Inflammatory macrophage treated with lipopolysaccharide for 1 hour (primary cell): ENCODE measurements around the gene TMEM120B.

Experiments used
- DNase-seq, 2 donors: peaks; one replicate each; pipeline ENCODE4 v3.0.0-alpha.2; 2020 to 2022

The TMEM120B gene

DNA sequence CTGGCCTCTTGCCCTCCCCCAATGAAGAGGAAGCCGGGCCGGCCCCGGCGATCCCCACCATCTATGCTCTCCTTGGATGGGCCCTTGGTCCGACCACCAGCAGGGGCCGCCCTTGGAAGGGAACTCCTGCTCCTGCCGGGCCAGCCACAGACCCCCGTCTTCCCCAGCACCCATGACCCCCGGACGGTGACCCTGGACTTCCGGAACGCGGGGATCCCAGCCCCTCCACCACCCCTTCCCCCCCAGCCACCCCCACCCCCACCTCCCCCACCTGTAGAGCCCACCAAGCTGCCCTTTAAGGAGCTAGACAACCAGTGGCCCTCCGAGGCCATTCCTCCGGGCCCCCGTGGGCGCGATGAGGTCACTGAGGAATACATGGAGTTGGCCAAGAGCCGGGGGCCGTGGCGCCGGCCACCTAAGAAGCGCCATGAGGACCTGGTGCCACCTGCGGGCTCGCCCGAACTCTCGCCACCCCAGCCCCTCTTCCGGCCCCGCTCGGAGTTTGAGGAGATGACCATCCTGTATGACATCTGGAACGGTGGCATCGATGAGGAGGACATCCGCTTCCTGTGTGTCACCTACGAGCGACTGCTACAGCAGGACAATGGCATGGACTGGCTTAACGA, 110.7 kb downstream of the TMEM120B start:
- no peak for DNase-seq

DNA sequence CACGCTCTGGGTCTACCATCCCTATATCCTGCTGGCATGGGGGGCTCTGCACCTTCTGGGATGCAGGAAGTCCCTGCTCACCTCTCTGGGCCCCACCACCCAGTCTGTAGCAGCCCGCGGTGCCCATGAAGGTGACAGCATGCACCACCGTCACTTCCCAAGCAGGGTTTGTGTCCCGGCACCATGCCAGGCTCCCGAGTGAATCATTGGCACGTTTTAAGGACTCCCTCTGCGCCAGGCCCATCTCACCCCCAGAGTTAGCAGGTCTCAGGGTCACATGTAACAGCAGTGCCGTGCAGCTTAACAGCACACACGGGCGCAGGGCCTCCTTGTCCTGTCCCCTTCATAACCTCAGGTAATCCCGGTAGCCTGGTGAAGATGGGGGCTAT, 111.2 kb downstream of the TMEM120B start:
- no peak for DNase-seq

DNA sequence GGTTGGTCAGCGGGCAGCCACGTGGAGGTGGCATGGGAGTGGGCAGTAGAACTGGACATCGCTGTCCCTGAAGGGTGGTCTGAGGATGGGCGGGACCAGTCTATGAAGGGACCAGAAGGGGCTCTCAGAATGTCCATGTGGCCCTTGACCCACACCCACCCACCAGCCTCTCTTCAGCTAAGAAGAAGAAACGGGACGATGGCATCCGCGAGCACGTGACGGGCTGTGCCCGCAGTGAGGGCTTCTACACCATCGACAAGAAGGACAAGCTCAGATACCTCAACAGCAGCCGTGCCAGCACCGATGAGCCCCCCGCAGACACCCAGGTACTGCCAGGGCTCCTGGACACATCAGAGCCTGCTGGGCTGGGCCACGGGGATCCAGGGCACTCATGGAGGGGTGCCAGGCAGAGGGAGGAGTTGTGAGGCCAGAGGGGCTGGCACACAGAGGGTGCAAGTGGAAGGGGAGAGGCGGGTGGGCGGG, 112.5 kb downstream of the TMEM120B start:
- no peak for DNase-seq

DNA sequence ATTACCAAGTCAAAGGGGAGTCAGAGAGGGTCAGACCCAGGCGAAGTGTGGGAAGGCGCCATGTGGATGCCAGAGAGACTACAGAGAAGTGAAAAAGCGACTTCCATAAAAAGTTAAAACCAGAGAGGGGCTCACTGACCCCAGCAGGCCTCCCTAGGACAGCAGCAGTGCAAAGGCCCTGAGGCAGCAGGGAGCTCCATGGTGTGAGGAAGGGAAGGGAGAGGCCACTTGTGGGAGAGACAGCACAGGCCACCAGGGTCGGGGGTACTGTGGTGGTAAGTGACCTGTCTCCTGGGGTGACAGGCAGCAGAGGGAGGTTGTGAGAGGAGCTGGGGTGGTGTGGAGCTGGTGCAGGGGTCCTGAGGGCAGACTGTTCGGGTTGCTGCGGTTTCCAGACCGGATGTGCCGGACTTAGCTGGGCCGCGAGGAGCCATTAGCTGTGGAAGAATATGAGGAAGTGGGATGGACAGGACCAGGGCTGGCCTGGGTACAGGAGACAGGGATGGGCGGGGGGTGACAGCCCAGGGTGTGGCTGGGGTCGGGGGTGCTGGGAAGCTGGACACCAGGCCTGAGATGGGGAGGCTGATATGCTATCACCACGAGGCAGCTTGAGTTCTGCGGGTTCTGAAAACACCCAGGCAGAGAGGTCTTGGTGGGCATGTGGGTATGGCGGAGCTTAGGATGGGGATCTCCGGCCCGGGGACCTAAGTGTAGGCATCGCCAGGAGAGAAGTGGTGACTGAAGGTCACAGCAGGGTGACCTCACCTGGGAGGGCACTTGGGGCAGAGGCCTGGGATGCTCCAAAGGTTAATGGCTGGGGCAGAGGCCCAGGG, 114.0 kb downstream of the TMEM120B start:
- DNase-seq, result no peak

DNA sequence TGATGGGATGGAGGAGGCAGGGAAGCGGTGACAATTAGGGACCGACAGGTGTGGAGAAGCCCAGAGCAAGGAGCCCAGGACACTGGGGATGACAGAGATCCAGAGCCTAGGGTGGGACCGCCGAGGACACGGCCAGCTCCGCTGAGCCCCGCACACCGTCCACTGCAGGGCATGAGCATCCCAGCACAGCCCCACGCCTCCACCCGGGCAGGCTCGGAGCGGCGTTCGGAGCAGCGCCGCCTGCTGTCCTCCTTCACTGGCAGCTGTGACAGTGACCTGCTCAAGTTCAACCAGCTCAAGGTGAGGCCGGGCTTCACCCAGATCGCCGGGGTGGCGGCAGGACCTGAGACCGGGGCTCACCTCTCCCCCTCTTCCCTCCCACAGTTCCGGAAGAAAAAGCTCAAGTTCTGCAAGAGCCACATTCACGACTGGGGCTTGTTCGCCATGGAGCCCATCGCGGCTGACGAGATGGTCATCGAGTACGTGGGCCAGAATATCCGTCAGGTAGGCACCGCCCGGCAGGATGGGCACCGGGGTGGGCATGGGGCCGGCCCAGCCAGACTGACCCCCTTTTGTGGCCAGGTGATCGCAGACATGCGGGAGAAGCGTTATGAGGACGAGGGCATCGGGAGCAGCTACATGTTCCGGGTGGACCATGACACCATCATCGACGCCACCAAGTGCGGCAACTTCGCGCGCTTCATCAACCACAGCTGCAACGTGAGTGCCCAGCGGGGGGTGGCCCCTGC, 115.0 kb downstream of the TMEM120B start:
- no peak for DNase-seq

DNA sequence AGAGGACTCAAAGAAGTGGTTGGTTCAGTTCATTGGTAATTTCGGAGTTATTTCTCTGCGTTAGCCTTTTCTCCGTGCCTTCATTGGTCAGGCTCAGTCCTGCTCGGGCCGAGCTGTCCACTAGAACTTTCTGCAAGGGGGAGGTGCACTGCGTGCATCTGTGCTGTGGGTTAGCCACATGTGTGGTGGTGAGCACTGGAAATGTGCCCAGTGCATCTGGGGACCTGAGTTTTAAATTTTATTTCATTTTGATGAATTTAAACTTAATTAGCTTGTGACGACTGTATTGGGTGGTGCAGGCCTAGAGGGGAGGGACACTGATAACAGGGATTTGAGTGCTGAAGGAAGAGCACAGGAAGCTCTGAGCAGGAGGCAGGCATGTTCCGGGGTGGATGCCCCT, 115.8 kb downstream of the TMEM120B start:
- DNase-seq, result no peak

DNA sequence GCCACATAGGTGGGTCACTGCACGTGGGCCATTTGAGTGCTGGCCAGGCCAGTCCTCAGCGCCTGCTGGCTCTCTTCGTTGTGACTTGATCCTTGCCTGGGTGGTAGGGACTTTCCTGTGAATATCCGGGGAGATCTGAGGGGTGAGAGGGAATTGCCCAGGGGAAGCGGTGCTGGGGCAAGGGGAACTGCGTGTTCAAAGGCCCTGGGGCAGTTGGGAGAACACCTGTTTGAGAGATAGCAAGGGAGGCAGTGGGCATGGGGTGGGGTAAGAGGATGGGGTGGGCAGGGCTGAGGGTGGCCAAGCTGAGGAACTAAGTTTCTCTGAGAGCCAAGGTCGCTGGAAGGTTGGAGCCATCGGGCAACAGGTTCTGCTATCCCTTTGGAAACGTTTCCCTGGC, 116.3 kb downstream of the TMEM120B start:
- no peak for DNase-seq

DNA sequence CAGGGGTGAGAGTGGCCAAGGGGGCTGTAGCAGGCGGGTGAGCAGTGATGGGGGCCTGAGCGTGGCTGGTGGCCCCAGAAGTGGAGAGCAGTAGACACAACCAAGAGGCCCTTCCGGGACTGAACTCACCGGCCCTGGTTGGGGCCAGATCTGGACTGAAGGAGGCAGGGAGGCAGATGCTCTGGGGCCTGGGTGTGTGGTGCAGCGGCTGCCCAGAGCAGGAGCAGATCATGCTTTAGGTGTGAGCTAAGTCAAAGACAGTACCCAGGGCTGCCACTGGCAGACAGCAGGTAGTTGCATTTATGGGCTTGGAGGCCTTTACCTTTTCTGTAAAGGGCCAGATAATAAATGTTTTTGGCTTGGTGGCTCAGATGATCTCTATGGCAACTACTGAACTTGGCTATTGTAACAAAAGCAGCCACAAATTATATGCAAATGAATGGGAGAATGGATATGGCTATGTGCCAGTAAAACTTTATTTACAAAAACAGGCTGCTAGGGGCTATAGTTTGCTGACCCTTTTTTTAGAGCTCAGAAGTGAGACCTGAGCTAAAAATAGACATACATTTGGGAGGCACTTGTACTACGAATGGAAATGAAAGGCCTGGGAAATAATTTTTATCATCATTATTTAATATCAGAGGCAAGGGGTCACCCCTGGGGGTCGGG, 116.8 kb downstream of the TMEM120B start:
- DNase-seq, result no peak

DNA sequence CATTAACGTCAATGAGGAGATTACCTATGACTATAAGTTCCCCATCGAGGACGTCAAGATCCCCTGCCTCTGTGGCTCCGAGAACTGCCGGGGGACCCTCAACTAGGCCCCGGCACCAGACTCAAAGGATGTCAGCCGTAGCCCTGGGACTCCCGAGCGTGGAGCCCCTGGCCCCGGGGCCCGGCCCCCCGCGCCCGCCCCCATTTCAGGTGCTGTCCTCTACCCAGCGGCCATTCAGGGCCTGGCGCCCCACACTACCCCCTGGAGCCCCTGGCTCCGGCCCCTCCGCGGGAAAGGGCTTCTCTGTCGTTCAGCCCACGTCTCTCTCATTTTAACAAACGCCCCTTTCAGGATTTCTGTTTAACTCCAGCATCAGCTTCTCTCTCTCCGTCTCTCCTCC, 117.6 kb downstream of the TMEM120B start:
- no peak for DNase-seq

DNA sequence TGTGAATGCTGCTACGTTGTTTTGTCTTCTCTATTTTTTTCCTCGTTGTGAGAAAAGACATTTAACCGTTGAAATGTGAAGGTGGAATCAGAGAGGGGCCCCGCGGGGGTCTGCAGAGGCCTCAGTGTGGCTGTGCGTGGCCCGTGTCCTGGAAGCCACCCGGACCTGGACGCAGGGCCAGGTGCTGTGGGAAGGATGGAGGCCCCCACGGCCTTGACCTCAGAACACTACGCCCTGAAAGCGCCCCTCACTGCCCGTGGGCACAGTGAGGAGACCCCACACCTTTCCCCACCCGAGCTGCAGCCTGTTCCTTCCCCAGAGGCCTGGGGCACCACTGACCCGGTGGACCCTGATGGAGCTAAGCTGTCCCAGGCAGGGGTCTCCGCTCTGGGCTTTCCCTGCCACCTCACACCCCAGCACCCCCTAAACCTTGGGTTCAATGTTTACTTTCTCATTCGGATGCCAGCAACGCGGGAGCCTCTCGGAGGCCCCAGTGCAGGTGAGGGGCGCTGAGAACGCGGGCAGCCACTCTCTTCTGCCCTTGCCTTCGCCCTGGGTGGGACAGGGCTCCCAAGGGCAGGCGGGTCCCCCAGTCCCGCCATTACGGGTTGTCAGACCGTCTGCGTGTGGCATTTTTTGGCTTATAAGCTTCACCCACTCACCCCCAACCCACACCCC, 118.2 kb downstream of the TMEM120B start:
- DNase-seq, result no peak
